Breast epithelium (tissue), 3 donors: ENCODE data around the gene TMEM212.

Source experiments
- POLR2A ChIP-seq: fragments of 450-650 bp; IDR thresholded peaks from one replicate; pipeline ENCODE4 v1.6.1; 2016; ENCODE audit warnings: antibody characterized with exemption, mild to moderate bottlenecking, moderate library complexity
- TF ChIP-seq, protein P1 (sequence below), 3 donors: fragments of 450-650 bp; IDR thresholded peaks; one replicate each; pipeline ENCODE4 v1.5.1; 2016 to 2017; ENCODE audit warnings: antibody characterized with exemption in 3 of 3, mild to moderate bottlenecking in 3 of 3, moderate library complexity in 3 of 3

DNA sequence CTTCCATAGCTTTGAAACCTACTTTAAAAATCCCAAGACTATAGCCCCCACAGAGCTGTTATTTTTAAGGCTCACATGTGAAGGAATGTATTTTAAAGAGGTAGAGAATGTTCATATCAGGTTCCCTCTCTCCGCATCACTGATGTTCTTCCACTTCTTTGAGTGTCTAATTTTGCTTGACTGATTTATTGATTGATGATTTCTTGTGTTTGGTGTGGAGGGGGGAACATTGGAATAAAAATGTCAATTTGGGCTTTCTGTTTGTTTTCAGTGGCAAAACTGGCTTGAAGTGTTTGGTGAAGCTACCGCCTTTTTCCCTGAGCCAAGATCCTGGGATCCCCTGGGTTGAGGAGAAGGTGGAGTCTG is 2.7 kb upstream of the TMEM212 start:
- TF ChIP-seq, protein P1, sequence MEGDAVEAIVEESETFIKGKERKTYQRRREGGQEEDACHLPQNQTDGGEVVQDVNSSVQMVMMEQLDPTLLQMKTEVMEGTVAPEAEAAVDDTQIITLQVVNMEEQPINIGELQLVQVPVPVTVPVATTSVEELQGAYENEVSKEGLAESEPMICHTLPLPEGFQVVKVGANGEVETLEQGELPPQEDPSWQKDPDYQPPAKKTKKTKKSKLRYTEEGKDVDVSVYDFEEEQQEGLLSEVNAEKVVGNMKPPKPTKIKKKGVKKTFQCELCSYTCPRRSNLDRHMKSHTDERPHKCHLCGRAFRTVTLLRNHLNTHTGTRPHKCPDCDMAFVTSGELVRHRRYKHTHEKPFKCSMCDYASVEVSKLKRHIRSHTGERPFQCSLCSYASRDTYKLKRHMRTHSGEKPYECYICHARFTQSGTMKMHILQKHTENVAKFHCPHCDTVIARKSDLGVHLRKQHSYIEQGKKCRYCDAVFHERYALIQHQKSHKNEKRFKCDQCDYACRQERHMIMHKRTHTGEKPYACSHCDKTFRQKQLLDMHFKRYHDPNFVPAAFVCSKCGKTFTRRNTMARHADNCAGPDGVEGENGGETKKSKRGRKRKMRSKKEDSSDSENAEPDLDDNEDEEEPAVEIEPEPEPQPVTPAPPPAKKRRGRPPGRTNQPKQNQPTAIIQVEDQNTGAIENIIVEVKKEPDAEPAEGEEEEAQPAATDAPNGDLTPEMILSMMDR (IDR thresholded peaks at IDR 0.05): no peak
- no peak for TF ChIP-seq POLR2A
